MM.1S (cell line): ENCODE data around the gene TSPEAR.

ENCODE experiments used
- CTCF ChIP-seq: fragments of 300-600 bp; sonication (generic); IDR thresholded peaks from 2 replicates; pipeline ENCODE4 v1.5.1; 2016; ENCODE audit warnings: antibody characterized with exemption, low read length, mixed read lengths
- EZH2phosphoT487 ChIP-seq: fragments of 300-600 bp; sonication (generic); IDR thresholded peaks from 2 replicates; pipeline ENCODE4 v1.6.1; 2018; ENCODE audit warnings: antibody characterized with exemption, low read length

GRCh38 chr21:44490405-44490804 is 221.0 kb downstream of the TSPEAR start:
- no peak for TF ChIP-seq EZH2phosphoT487
- no peak for TF ChIP-seq CTCF
